HEK293 (cell line): ENCODE data around the gene HMCN2.

Source experiments
- CTCF ChIA-PET: fragments of 350-600 bp; formaldehyde crosslinking; extraction: SDS; loops from one replicate; lab custom pipeline; 2021; ENCODE audit warnings: antibody characterized with exemption; lab: Yijun Ruan, JAX
- POLR2A ChIA-PET: fragments of 300-600 bp; formaldehyde crosslinking; extraction: SDS; loops from one replicate; lab custom pipeline; 2020; ENCODE audit warnings: antibody characterized with exemption, inconsistent platforms; lab: Yijun Ruan, JAX
- H3K27ac ChIP-seq: fragments of 200-500 bp; sonication (Bioruptor generic); 2 replicates; pipeline ENCODE4 v1.5.1; 2014; ENCODE audit warnings: low read depth, low read length, control low read depth, inconsistent platforms; ENCODE audit errors: extremely low read depth
- H3K36me3 ChIP-seq, 2 experiments: fragments of 200-500 bp in 1 of 2; sonication (Bioruptor generic) in 1 of 2; 1 replicate in 1 of 2; 2 replicates in 1 of 2; pipeline ENCODE4 v1.5.1; 2014 to 2017; ENCODE audit warnings: inconsistent platforms in 2 of 2, low read length in 2 of 2; ENCODE audit not compliant: control insufficient read depth in 2 of 2, insufficient read depth in 1 of 2
- H3K4me1 ChIP-seq: fragments of 200-500 bp; sonication (Bioruptor generic); 2 replicates; pipeline ENCODE4 v1.5.1; 2014; ENCODE audit warnings: mild to moderate bottlenecking, low read length, inconsistent platforms; ENCODE audit not compliant: control insufficient read depth, insufficient read depth
- H3K4me3 ChIP-seq: 2 replicates; pipeline ENCODE4 v1.5.1; 2011; ENCODE audit warnings: low read depth, mild to moderate bottlenecking, control low read depth, low read length, moderate library complexity
- H3K9me3 ChIP-seq: fragments of 200-500 bp; sonication (Bioruptor generic); 2 replicates; pipeline ENCODE4 v1.5.1; 2014; ENCODE audit warnings: low read depth, low read length, inconsistent platforms; ENCODE audit not compliant: control insufficient read depth, insufficient read depth
- KLF9 ChIP-seq: fragments of 450-650 bp; formaldehyde crosslinking; IDR thresholded peaks from 2 replicates; pipeline ENCODE4 v1.5.1; 2016; ENCODE audit warnings: missing biosample characterization, missing genetic modification characterization, low read depth
- SETDB1 ChIP-seq: IDR thresholded peaks from one replicate; pipeline ENCODE4 v1.6.1; 2017; ENCODE audit warnings: mild to moderate bottlenecking, low read length, moderate library complexity, mixed read lengths; ENCODE audit not compliant: insufficient read length
- SP2 ChIP-seq: fragments of 450-650 bp; formaldehyde crosslinking; IDR thresholded peaks from 2 replicates; pipeline ENCODE4 v1.5.1; 2016; ENCODE audit warnings: missing biosample characterization, missing genetic modification characterization
- ZNF169 ChIP-seq: fragments of 450-650 bp; formaldehyde crosslinking; IDR thresholded peaks from 2 replicates; pipeline ENCODE4 v1.5.1; 2016; ENCODE audit warnings: missing biosample characterization, missing genetic modification characterization
- ZNF341 ChIP-seq: fragments of 450-650 bp; formaldehyde crosslinking; IDR thresholded peaks from 2 replicates; pipeline ENCODE4; 2016; ENCODE audit warnings: low read depth, missing biosample characterization, missing genetic modification characterization
- ZNF354C ChIP-seq: fragments of 450-650 bp; formaldehyde crosslinking; IDR thresholded peaks from 2 replicates; pipeline ENCODE4 v1.5.1; 2016; ENCODE audit warnings: missing biosample characterization, missing genetic modification characterization, low read depth, borderline replicate concordance
- ZNF473 ChIP-seq: fragments of 450-650 bp; formaldehyde crosslinking; IDR thresholded peaks from 2 replicates; pipeline ENCODE4 v1.5.1; 2017; ENCODE audit warnings: missing biosample characterization, missing genetic modification characterization
- ZNF626 ChIP-seq: fragments of 450-650 bp; sonication (Bioruptor Pico); formaldehyde crosslinking; IDR thresholded peaks from 2 replicates; pipeline ENCODE4 v1.5.1; 2018; ENCODE audit warnings: missing biosample characterization, missing genetic modification characterization, inconsistent platforms
- ZNF776 ChIP-seq: fragments of 450-650 bp; formaldehyde crosslinking; IDR thresholded peaks from 2 replicates; pipeline ENCODE4 v1.5.0; 2017; ENCODE audit warnings: missing biosample characterization, missing genetic modification characterization, borderline replicate concordance
- TF ChIP-seq, protein P1 (sequence below): fragments of 450-650 bp; formaldehyde crosslinking; IDR thresholded peaks from 2 replicates; pipeline ENCODE4 v1.5.1; 2017; ENCODE audit warnings: missing biosample characterization, missing genetic modification characterization
- TF ChIP-seq, protein P2 (sequence below): fragments of 450-650 bp; formaldehyde crosslinking; IDR thresholded peaks from 2 replicates; pipeline ENCODE4 v1.5.1; 2016; ENCODE audit warnings: missing biosample characterization, missing genetic modification characterization
- TF ChIP-seq, protein P3 (sequence below): fragments of 450-650 bp; formaldehyde crosslinking; IDR thresholded peaks from 2 replicates; pipeline ENCODE4 v1.5.1; 2016; ENCODE audit warnings: missing biosample characterization, missing genetic modification characterization, borderline replicate concordance
- TF ChIP-seq, protein P4 (sequence below): fragments of 450-650 bp; formaldehyde crosslinking; IDR thresholded peaks from 2 replicates; pipeline ENCODE4 v1.5.0; 2017; ENCODE audit warnings: missing biosample characterization, missing genetic modification characterization, borderline replicate concordance
- TF ChIP-seq, protein P5 (sequence below): fragments of 450-650 bp; formaldehyde crosslinking; IDR thresholded peaks from 2 replicates; pipeline ENCODE4 v1.5.1; 2016; ENCODE audit warnings: missing biosample characterization, missing genetic modification characterization
- TF ChIP-seq, protein P6 (sequence below): fragments of 450-650 bp; formaldehyde crosslinking; conservative IDR thresholded peaks from 2 replicates; pipeline ENCODE4 v1.5.1; 2016; ENCODE audit warnings: low read depth, missing biosample characterization, missing genetic modification characterization
- TF ChIP-seq, protein P7 (sequence below): fragments of 450-650 bp; formaldehyde crosslinking; IDR thresholded peaks from 2 replicates; pipeline ENCODE4 v1.5.1; 2016; ENCODE audit warnings: missing biosample characterization, missing genetic modification characterization

Gene HMCN2

DNA sequence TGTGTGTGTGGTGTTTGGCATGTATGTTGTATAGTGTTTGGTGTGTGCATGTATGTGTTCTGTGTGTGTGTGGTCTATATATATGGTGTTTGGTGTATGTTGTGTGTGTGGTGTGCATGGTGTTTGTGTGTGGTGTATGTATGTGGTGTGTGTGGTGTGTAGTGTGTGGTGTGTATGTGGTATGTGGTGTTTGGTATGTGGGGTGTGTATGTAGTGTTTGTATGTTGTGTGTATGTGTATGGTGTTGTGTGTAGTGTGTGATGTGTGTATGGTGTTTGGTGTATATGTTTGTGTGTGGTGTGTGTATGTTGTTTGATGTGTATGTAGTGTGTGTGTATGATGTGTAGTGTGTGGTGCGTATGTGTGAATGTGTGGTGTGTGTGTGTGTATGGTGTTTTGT, 78.8 kb downstream of the HMCN2 start (continued):
- TF ChIP-seq, protein P1, sequence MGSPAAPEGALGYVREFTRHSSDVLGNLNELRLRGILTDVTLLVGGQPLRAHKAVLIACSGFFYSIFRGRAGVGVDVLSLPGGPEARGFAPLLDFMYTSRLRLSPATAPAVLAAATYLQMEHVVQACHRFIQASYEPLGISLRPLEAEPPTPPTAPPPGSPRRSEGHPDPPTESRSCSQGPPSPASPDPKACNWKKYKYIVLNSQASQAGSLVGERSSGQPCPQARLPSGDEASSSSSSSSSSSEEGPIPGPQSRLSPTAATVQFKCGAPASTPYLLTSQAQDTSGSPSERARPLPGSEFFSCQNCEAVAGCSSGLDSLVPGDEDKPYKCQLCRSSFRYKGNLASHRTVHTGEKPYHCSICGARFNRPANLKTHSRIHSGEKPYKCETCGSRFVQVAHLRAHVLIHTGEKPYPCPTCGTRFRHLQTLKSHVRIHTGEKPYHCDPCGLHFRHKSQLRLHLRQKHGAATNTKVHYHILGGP (tag by site-specific recombination): 0 out of 2 replicates have a peak, but pooled peaks have one; percentile 46
- no peak; the same call in 1 of the 2 replicates for TF ChIP-seq ZNF473
- TF ChIP-seq, protein P2, sequence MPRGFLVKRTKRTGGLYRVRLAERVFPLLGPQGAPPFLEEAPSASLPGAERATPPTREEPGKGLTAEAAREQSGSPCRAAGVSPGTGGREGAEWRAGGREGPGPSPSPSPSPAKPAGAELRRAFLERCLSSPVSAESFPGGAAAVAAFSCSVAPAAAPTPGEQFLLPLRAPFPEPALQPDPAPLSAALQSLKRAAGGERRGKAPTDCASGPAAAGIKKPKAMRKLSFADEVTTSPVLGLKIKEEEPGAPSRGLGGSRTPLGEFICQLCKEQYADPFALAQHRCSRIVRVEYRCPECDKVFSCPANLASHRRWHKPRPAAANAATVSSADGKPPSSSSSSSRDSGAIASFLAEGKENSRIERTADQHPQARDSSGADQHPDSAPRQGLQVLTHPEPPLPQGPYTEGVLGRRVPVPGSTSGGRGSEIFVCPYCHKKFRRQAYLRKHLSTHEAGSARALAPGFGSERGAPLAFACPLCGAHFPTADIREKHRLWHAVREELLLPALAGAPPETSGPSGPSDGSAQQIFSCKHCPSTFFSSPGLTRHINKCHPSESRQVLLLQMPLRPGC: 0 out of 2 replicates have a peak, but pooled peaks have one; percentile 11
- TF ChIP-seq, protein P3, sequence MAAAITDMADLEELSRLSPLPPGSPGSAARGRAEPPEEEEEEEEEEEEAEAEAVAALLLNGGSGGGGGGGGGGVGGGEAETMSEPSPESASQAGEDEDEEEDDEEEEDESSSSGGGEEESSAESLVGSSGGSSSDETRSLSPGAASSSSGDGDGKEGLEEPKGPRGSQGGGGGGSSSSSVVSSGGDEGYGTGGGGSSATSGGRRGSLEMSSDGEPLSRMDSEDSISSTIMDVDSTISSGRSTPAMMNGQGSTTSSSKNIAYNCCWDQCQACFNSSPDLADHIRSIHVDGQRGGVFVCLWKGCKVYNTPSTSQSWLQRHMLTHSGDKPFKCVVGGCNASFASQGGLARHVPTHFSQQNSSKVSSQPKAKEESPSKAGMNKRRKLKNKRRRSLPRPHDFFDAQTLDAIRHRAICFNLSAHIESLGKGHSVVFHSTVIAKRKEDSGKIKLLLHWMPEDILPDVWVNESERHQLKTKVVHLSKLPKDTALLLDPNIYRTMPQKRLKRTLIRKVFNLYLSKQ: peak; percentile 39; the same call in 1 of the 2 replicates

DNA sequence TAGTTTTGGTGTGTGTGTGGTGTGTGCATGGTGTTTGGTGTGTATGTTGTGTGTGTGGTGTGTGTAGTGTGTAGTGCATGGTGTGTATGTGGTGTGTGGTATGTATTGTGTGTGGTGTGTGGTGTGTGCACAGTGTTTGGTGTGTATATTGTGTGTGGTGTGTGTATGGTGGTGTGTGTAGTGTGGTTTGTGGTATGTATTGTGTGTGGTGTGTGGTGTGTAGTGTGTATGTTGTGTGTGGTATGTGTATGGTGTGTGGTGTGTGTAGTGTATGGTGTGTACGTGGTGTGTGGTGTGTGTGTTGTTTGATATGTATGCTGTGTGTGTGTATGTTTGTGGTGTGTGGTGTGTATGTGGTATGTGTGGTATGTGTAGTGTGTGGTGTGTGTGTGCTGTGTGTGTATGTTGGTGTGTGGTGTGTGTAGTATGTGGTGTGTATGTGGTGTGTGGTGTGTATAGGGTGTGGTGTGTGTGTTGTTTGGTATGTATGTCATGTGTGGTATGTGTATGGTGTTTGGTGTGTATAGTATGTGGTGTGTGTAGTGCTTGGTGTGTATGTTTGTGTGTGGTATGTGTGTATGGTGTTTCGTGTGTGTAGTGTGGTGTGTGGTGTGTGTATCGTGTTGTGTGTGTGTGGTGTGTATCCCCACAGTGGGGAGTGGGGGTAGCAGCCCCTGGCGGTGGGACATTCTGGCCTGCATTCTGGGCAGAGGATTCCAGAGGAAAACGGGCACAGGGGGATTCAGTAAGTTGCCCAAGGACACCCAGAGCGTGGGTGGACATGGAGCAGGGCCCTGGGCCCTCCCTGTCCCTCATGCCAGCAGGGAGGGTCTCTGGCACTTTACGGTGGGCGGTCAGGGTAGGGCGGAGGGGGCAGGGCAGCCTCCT, 79.7 kb downstream of the HMCN2 start:
- Histone ChIP-seq H3K36me3 (no peaks in the 10 kb centered on the region), H3K9me3 (no peaks in the 10 kb centered on the region), H3K4me3 (no peak overlapping the region), H3K4me1 (no peaks in the 10 kb centered on the region), H3K27ac (no peak overlapping the region)
- POLR2A ChIA-PET: no interaction called here
- CTCF ChIA-PET: interaction anchor here (0.8 kb wide), 1 partner anchor 31 kb away, joined by 3 read pairs; no protein-coding TSS in a partner anchor
- TF ChIP-seq ZNF626 (tag by site-specific recombination) (no peak), ZNF354C (no peak), ZNF473 (peak; percentile 73; the same call in 1 of the 2 replicates), SETDB1 (no peak), KLF9 (tag by site-specific recombination) (no peak), ZNF341 (tag by site-specific recombination) (no peak), ZNF776 (peak; percentile 62), ZNF169 (tag by site-specific recombination) (no peak), SP2 (tag by site-specific recombination) (0 out of 2 replicates have a peak, but pooled peaks have one; percentile 20)
- TF ChIP-seq, protein P4, sequence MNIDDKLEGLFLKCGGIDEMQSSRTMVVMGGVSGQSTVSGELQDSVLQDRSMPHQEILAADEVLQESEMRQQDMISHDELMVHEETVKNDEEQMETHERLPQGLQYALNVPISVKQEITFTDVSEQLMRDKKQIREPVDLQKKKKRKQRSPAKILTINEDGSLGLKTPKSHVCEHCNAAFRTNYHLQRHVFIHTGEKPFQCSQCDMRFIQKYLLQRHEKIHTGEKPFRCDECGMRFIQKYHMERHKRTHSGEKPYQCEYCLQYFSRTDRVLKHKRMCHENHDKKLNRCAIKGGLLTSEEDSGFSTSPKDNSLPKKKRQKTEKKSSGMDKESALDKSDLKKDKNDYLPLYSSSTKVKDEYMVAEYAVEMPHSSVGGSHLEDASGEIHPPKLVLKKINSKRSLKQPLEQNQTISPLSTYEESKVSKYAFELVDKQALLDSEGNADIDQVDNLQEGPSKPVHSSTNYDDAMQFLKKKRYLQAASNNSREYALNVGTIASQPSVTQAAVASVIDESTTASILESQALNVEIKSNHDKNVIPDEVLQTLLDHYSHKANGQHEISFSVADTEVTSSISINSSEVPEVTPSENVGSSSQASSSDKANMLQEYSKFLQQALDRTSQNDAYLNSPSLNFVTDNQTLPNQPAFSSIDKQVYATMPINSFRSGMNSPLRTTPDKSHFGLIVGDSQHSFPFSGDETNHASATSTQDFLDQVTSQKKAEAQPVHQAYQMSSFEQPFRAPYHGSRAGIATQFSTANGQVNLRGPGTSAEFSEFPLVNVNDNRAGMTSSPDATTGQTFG (tag by site-specific recombination): 0 out of 2 replicates have a peak, but pooled peaks have one; percentile 70
- TF ChIP-seq, protein P5, sequence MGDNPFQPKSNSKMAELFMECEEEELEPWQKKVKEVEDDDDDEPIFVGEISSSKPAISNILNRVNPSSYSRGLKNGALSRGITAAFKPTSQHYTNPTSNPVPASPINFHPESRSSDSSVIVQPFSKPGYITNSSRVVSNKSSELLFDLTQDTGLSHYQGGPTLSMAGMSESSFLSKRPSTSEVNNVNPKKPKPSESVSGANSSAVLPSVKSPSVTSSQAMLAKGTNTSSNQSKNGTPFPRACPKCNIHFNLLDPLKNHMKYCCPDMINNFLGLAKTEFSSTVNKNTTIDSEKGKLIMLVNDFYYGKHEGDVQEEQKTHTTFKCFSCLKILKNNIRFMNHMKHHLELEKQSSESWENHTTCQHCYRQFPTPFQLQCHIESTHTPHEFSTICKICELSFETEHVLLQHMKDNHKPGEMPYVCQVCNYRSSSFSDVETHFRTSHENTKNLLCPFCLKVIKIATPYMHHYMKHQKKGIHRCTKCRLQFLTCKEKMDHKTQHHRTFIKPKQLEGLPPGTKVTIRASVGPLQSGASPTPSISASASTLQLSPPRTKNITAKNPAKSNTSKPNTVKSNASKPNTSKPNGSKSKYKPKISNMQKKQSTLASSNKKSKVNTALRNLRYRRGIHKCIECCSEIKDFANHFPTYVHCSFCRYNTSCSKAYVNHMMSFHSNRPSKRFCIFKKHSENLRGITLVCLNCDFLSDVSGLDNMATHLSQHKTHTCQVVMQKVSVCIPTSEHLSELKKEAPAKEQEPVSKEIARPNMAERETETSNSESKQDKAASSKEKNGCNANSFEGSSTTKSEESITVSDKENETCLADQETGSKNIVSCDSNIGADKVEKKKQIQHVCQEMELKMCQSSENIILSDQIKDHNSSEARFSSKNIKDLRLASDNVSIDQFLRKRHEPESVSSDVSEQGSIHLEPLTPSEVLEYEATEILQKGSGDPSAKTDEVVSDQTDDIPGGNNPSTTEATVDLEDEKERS: no peak
- TF ChIP-seq, protein P6, sequence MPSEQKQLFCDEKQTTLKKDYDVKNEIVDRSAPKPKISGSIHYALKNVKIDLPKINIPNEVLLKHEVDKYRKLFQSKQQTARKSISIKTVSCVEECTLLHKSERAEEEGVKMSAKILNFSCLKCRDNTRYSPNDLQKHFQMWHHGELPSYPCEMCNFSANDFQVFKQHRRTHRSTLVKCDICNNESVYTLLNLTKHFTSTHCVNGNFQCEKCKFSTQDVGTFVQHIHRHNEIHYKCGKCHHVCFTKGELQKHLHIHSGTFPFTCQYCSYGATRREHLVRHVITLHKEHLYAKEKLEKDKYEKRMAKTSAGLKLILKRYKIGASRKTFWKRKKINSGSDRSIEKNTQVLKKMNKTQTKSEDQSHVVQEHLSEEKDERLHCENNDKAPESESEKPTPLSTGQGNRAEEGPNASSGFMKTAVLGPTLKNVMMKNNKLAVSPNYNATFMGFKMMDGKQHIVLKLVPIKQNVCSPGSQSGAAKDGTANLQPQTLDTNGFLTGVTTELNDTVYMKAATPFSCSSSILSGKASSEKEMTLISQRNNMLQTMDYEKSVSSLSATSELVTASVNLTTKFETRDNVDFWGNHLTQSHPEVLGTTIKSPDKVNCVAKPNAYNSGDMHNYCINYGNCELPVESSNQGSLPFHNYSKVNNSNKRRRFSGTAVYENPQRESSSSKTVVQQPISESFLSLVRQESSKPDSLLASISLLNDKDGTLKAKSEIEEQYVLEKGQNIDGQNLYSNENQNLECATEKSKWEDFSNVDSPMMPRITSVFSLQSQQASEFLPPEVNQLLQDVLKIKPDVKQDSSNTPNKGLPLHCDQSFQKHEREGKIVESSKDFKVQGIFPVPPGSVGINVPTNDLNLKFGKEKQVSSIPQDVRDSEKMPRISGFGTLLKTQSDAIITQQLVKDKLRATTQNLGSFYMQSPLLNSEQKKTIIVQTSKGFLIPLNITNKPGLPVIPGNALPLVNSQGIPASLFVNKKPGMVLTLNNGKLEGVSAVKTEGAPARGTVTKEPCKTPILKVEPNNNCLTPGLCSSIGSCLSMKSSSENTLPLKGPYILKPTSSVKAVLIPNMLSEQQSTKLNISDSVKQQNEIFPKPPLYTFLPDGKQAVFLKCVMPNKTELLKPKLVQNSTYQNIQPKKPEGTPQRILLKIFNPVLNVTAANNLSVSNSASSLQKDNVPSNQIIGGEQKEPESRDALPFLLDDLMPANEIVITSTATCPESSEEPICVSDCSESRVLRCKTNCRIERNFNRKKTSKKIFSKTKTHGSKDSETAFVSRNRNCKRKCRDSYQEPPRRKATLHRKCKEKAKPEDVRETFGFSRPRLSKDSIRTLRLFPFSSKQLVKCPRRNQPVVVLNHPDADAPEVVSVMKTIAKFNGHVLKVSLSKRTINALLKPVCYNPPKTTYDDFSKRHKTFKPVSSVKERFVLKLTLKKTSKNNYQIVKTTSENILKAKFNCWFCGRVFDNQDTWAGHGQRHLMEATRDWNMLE: no peak
- TF ChIP-seq, protein P7, sequence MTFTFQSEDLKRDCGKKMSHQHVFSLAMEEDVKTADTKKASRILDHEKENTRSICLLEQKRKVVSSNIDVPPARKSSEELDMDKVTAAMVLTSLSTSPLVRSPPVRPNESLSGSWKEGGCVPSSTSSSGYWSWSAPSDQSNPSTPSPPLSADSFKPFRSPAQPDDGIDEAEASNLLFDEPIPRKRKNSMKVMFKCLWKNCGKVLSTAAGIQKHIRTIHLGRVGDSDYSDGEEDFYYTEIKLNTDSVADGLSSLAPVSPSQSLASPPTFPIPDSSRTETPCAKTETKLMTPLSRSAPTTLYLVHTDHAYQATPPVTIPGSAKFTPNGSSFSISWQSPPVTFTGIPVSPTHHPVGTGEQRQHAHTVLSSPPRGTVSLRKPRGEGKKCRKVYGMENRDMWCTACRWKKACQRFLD (tag by site-specific recombination): peak; percentile 33; the same call in 1 of the 2 replicates
